ENCODE measurements around the gene MRPS24. TPM values are rescaled to one million over a fixed set of nuclear protein-coding genes. Genes with fewer than 3 reads are reported as not detected.

The MRPS24 gene
- 100 to 1,000 TPM; 127 to 130 TPM for total RNA-seq

DNA sequence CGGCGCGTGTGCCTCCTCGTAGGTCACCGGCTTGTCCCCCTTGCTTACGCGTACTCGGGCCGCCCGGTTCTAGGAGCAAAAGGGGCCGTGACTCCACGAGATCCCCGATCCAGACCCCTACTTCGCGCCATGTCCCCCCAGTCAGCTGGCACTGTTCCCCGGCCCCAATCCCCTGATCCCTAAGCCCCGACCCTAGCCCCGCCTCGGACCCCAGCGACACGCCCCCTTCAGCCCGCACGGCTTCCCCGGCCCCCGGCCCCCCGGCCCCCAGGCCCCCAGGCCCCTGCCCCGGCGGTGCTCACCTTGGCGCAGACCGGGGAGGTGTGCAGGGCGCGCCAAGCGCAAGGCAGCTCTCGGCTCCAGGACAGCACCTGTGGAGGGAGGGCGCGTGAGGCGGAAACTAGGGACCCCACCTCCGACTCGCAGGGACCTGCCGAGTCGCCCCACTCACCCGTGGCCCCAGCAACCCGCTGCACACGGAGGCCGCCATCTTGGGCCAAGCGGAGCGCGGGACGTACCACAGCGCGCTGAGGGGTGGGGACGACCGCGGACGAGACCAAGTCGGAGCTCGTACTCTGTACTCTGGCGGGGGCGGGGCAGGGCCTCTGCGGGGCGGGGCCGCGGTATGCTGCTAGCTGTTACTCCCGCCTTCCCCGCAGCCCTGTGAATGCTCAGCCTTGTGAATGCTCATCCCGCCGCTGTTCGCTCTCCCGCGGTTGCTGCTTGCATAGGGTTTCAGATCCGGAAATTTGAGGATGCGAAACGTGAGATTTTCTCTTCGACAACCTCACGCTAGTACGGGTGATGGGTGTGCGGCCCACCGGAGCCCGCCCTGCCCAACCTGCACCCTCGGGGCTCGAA lies at the start of gene MRPS24:
MRPS24 (minus strand) TSS at position 512 of the 861 bp plus-strand sequence; CDS start at position 490, 22 bp downstream.
- CTCF ChIA-PET = interaction anchor here (0.9 to 1.3 kb wide), 4 partner anchors 30 to 286 kb away, joined by 3 read pairs; partner anchors contain the start of gene STK17A
- ATAC-seq (peak; percentile 99), DNase-seq (peak; percentile 96)
- H3K4me3 Mint-ChIP-seq = peak within 1 kb of the TSS; percentile 81
- H3K27me3 Mint-ChIP-seq = no peaks in the 10 kb centered on the region
- peak within 1 kb of the TSS; percentile 87 for H3K27ac Mint-ChIP-seq
- H3K36me3 Mint-ChIP-seq (ENCODE audit: low read depth) = peaks cover 26% of the 10 kb centered on the region
- POLR2A ChIA-PET = interaction anchor here (0.6 to 1.9 kb wide), 7 partner anchors 10 to 139 kb away, joined by 3 to 8 read pairs (median 4); partner anchors contain the start of gene COA1
- no peak for TF ChIP-seq CTCF (IDR thresholded peaks at IDR 0.05)
- peaks cover 1% of the 10 kb centered on the region for H3K9me3 Mint-ChIP-seq
- H3K4me1 Mint-ChIP-seq (ENCODE audit: low read depth) = peaks cover 22% of the 10 kb centered on the region
- intact Hi-C loops (cut with micrococcal nuclease) = no loop called here

- Mint-ChIP-seq H3K27me3 (no peaks in the 10 kb centered on the region), H3K27ac (no peak overlapping the region), H3K4me1 (ENCODE audit: low read depth) (no peaks in the 10 kb centered on the region), H3K36me3 (ENCODE audit: low read depth) (peaks cover 15% of the 10 kb centered on the region), H3K9me3 (no peaks in the 10 kb centered on the region), H3K4me3 (no peak overlapping the region)
- CTCF ChIA-PET = no interaction called here
- TF ChIP-seq CTCF (IDR thresholded peaks at IDR 0.05) = no peak
- POLR2A ChIA-PET = interaction anchor here (0.6 kb wide), 1 partner anchor 32 kb away, joined by 3 read pairs; no protein-coding TSS in a partner anchor
- intact Hi-C loops (cut with micrococcal nuclease) = no loop called here
- ATAC-seq (no peak), DNase-seq (no peak)
These were observed 46.6 kb upstream of the MRPS24 start for GRCh38 chr7:43915907-43916306.

- Mint-ChIP-seq H3K9me3 (no peaks in the 10 kb centered on the region), H3K36me3 (ENCODE audit: low read depth) (peaks cover 14% of the 10 kb centered on the region), H3K4me1 (ENCODE audit: low read depth) (no peaks in the 10 kb centered on the region), H3K4me3 (no peak overlapping the region), H3K27me3 (no peaks in the 10 kb centered on the region), H3K27ac (no peak overlapping the region)
- intact Hi-C loops (cut with micrococcal nuclease) = no loop called here
- TF ChIP-seq CTCF (IDR thresholded peaks at IDR 0.05) = no peak
- ChIA-PET CTCF (no interaction called here), POLR2A (no interaction called here)
- ATAC-seq = no peak
- DNase-seq = no peak
These were observed 45.5 kb upstream of the MRPS24 start for GRCh38 chr7:43914795-43915194.

GRCh38 chr7:43906331-43907010 lies 37.2 kb upstream of the MRPS24 start, which contains the start of gene URGCP:
Gene URGCP (minus strand): TSS chr7:43906596. CDS start chr7:43906575, 21 bp downstream.
- H3K27ac Mint-ChIP-seq = peak within 1 kb of the TSS; percentile 96
- intact Hi-C loops (cut with micrococcal nuclease) = no loop called here
- ATAC-seq = peak; percentile 86
- TF ChIP-seq CTCF (IDR thresholded peaks at IDR 0.05) = no peak
- no peaks in the 10 kb centered on the region for H3K27me3 Mint-ChIP-seq
- peaks cover 33% of the 10 kb centered on the region for H3K4me1 Mint-ChIP-seq (ENCODE audit: low read depth)
- H3K36me3 Mint-ChIP-seq (ENCODE audit: low read depth) = peaks cover 3% of the 10 kb centered on the region
- peak within 1 kb of the TSS; percentile 90 for H3K4me3 Mint-ChIP-seq
- no peaks in the 10 kb centered on the region for H3K9me3 Mint-ChIP-seq
- ChIA-PET CTCF (no interaction called here), POLR2A (interaction anchor here (0.8 kb wide), 1 partner anchor 158 kb away, joined by 3 read pairs; no protein-coding TSS in a partner anchor)
- peak; percentile 61 for DNase-seq

All from activated CD8-positive, alpha-beta T cell treated with anti-CD3 and anti-CD28 coated beads for 36 hours (primary cell).